NCI-H526 (cell line): ENCODE results near the gene MSN.
A peak's percentile ranks its signal among the peaks of the same experiment; 100 is the strongest.
"Not testable (repeated sequence)": the region's sequence is repeated elsewhere in the genome, so short reads cannot be mapped to it uniquely, and the experiment has no call there.

Source experiments
- DNase-seq, 2 experiments: peaks; one replicate each; lab custom pipeline; 2025; lab: John Stamatoyannopoulos, UW

The MSN gene

DNA sequence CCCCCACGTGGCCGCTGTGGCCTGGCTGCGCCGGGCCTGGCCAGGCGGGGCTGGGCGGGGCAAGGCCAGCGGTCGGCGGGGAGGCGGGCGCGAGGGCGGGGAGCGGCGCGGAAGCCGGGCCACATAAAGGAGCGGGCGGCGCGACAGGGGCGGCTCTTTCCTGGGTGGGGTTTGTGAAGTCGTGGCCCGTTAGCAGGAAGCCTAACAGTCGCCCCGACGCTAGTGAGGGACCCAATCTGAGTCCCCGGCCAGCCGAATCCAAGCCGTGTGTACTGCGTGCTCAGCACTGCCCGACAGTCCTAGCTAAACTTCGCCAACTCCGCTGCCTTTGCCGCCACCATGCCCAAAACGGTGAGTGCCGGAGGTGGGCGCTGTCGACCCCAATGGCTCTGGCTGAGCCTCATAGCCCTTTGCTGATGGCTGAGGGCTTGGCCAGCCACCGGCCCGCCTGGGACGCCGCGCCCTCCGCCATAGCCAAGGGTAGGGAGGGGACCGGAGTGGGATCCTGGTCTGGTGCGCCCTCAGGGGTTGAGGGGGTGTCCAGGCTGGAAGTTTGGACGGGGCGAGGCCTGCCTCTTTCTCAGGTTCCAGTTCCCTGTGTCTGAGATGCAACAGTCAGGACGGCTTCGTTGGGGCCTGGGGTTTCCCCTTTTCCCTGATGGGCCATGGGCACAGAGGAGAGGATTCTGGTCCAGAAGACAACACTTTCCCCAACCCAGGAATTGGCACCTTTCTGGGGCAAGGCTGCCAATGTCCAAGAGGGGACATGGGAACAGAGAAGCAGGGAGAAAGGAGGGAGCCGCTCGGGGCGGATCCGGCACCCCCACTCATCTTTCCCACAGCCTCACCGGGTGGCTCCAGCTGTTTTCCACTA is at the start of gene MSN:
Gene MSN, plus strand, starts transcription at position 152 of the 874 bp plus-strand sequence. Its CDS starts 188 bp downstream, at position 340.
- DNase-seq: no peak

GRCh38 chrX:65620096-65620705 is 47.3 kb upstream of the MSN start:
- peak in 1 of 2 experiments; percentile 28 for DNase-seq

GRCh38 chrX:65630771-65631170 is 36.7 kb upstream of the MSN start:
- no peak for DNase-seq

- no peak for DNase-seq
Observed at GRCh38 chrX:65633826-65634225, 33.6 kb upstream of the MSN start.

GRCh38 chrX:65634732-65635131 is 32.7 kb upstream of the MSN start:
- no peak for DNase-seq

- DNase-seq: no peak
Observed at GRCh38 chrX:65635378-65635777, 32.1 kb upstream of the MSN start.

DNA sequence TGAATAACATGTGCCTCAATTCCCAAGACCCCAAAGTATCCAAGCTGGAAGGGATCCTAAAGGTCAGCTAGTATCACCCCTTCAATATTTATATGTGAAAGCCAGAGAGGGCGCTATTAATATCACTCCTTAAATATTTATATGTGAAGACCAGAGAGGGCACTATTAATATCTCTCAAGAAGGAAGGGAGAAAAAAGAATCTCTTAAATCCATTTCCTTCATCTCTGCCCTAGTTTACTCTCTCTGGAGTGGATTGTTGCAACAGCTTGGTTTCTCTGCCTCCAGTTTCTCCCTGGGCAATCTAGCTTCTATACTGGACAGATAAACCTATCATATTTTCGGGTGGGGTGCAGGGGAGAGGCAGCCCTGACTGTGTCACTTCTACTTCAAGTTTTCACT is 31.6 kb upstream of the MSN start:
- no peak for DNase-seq

- DNase-seq: not testable (repeated sequence)
Observed at GRCh38 chrX:65636261-65636660, 31.2 kb upstream of the MSN start.

- DNase-seq: no peak
Observed at GRCh38 chrX:65637335-65637734, 30.1 kb upstream of the MSN start.

DNA sequence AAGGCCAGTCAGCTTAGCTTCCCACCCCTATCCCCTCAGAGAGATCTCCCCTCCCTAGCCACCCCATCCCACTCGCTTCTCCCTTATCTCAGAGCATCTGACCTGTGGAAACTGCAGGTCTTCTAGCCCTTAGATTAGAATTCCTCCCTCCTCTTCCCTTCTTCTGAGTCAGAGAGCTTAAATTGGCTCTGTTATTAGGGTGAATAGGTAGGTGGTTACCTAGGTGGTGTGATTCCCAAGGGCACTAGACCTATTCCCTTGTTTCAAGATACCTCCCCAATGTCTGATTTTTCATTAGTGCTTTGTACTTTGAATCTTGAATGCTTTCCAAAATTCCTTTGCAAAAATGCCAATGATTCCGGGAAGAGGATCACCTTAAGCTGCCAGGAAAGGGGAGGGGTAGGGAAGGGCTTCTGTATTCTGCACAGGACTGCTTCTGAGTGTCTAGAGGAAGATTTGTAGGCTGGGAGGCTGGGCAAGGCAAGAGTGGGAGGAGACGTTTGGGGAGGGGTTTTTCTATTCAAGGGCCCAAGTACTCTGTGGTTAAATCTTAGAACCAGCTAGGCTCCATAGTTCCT is 24.5 kb upstream of the MSN start:
- DNase-seq: no peak

DNA sequence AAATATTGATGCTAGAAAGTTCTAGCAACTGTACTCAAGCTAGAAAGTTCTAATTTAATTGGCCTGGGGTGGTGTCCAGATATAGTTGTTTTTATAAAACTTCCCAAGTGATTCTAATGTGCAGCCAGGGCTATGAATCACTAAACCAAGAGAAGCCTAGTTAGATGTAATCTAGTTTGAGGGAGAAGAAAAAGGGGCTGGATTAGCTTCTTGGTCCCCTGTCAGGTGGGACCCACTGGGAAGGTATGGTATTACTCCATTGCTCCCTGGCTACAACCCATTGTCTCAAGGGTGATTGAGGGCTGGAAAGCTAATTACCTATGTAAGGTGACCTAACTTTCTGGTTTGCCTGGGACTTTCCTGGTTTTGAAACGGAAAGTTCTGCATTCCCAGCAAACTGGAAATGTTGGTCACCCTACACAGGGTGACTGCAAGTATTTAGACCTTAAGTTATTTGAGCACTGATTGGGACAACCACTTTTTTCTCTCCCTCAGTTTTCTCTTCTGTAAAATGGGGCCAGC is 23.9 kb upstream of the MSN start:
- no peak for DNase-seq

DNA sequence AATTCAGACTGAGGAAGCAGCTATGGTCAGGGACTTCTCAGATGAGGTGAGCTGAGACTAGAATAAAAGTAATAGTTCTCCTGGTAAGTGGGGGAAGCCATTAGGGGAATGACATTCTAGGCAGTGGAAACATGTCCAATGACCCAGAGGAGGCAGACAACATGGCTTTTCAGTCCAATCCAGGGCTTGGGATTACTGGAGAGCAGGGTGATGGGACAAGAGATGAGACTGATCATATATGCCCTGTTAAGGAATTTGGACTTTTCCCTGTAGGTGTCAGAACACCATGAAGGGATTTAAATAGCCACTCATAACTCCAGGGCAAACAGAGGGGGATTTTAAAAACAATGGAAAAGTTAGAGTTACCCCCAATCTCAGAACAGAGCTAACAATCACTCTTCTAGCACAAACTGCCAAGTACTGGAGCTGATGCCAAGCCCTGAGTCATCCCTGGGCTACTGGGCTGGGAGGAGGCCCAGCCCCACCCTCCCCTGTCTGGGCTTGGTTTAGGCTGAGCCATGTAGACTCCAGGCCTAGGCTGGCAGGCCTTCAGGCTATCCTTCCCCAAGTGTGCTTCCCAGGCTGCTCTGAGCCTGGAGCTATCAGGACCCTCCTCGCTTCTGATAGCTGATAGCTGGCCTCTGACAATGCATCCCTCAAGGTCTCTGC is 22.7 kb upstream of the MSN start:
- DNase-seq: no peak

DNA sequence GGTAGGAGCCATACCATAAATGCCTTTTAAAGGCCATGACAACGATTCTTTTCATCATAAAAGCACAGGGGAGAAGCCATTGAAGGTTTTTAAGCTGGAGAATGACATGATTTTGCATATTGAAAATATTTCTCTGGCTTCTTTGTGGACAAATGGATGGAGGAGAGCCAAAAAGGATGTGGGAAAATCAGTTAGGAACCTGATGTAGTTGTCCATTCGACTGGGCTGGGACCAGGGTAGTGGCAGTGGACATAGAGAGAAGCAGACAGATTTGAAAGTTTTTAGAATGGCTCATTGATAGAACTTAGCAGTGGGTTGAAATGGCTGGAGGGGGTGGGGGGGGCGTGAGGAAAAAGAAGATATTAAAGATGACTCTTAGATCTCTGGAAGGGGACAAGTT is 19.7 kb upstream of the MSN start:
- DNase-seq: no peak

- no peak for DNase-seq
Observed at GRCh38 chrX:65652098-65652497, 15.4 kb upstream of the MSN start.

- DNase-seq: not testable (repeated sequence)
Observed at GRCh38 chrX:65657009-65657441, 10.4 kb upstream of the MSN start.

- no peak for DNase-seq
Observed at GRCh38 chrX:65657659-65658058, 9.8 kb upstream of the MSN start.

- no peak for DNase-seq
Observed at GRCh38 chrX:65658229-65658628, 9.2 kb upstream of the MSN start.

GRCh38 chrX:65667157-65667502 is 324 bp upstream of the MSN start:
- no peak for DNase-seq

DNA sequence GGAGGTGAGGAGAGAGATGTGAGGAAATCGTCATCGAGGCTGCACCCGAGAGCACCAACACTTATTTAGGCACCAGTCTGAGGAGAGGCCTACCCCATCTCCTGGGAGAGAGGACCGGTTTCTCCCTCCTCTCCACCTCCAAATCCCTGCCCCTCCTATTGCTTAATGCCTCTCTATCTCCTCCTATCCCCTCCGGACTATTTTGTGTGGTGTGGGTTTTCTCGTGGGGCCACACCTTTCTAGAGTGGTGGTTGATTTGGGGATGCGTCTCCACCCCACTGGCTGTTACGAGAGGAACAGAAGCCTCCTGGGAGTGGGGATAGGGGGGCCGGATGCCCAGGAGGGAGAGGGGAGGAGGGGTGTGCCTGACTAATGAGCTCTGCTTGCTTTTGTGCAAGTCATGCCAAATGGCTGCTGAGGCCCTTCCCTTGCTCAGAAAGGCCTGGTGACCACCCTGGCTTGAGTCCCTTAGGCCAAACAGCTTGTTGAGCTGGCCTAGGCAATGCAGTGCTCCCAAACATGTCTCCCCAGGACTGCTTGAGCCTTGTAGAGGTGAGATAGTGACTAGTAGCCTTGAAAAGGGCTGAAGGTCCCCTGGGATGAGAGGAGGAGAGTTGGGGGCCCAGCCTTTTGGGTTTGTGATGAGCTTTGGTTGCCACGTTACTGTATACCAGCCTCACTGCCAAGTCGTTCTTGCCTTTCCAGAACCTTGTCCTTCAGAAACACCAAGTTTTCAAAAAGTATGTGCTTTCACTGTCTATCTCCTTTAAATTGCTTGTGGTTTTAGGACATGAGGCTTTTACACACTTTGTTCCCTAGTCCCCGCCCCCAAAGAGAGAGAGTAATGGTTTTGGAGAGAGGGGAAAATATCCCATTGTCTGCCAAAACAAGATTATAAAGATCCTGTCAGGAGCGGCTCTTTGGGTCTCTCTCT is 1.2 kb downstream of the MSN start:
- DNase-seq: no peak

DNA sequence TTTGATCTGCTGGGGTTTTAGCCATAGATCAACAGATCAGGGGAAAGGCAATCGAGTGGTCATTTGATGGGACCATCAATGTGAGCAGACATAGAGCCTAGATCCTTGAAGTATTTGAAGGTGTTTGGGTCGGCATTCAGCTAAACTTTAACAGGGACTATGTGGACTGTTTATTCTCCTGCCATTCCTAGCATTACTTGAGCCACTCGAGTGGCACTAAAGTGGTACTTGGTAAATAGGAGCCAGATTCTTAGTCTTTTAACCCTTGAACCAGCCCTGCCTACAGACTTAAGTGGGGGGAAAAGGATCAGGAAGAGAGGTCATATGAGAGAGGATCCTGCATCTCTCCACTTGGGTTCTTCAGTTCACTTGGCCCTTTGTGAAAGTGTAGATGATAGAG is 3.8 kb downstream of the MSN start:
- DNase-seq: no peak

- DNase-seq: no peak
Observed at GRCh38 chrX:65671966-65672365, 4.5 kb downstream of the MSN start.
